ENCODE data around the gene ATRNL1.

- TF ChIP-seq CTCF (IDR thresholded peaks at IDR 0.05; ENCODE audit: low read depth, low read length) (no peak), EZH2phosphoT487 (IDR thresholded peaks at IDR 0.05; ENCODE audit: low read depth) (no peak)
Observed at GRCh38 chr10:115846528-115846927, 753.4 kb downstream of the ATRNL1 start.
